C4-2B (cell line): ENCODE data around the gene ATP12A.

Experiments
- CTCF ChIP-seq: fragments of 450-650 bp; conservative IDR thresholded peaks from 2 replicates; pipeline ENCODE4 v1.5.1; 2017; ENCODE audit warnings: mild to moderate bottlenecking
- ZFX ChIP-seq: fragments of 450-650 bp; IDR thresholded peaks from 2 replicates; pipeline ENCODE4 v1.6.1; 2017

- TF ChIP-seq CTCF (no peak), ZFX (no peak)
Measured at GRCh38 chr13:24640752-24641151, 39.5 kb upstream of the ATP12A start.
